ENCODE measurements around the gene RHCG.

RHCG gene

GRCh38 chr15:89506026-89506686 is 9.8 kb upstream of the RHCG start:
- no peak for TF ChIP-seq CTCF (IDR thresholded peaks at IDR 0.05; ENCODE audit: low read depth, low read length, missing control alignments)
- H3K4me3 ChIP-seq (ENCODE audit: low read depth, low read length) = no peak overlapping the region
- DNase-seq (ENCODE audit: low read depth) = no peak

GRCh38 chr15:89504166-89504565 is 7.8 kb upstream of the RHCG start:
- no peak overlapping the region for H3K4me3 ChIP-seq (ENCODE audit: low read depth, low read length)
- TF ChIP-seq CTCF (IDR thresholded peaks at IDR 0.05; ENCODE audit: low read depth, low read length, missing control alignments) = no peak
- DNase-seq (ENCODE audit: low read depth) = no peak

- H3K4me3 ChIP-seq (ENCODE audit: low read depth, low read length) = no peak overlapping the region
- TF ChIP-seq CTCF (IDR thresholded peaks at IDR 0.05; ENCODE audit: low read depth, low read length, missing control alignments) = no peak
- no peak for DNase-seq (ENCODE audit: low read depth)
Measured at GRCh38 chr15:89502867-89503595, 6.6 kb upstream of the RHCG start.

DNA sequence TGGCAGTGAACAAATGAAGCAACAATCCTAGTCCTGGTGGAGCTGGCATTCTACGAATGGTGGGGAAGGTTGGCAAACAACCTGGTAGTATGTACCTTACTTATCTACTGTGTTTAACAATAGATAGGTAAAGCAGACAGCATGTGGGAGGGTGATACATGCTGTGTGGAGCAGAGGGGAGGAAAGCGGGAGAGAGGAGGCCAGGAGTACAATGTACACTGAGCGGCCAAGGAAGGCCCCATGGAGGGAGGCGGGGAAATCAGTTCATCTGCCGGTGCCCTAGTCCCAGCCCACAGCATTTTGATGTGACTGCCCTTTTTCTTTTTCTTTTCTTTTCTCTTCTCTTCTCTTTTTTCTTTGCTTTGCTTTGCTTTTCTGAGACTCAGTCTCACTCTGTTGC is 5.3 kb upstream of the RHCG start:
- TF ChIP-seq CTCF (IDR thresholded peaks at IDR 0.05; ENCODE audit: low read depth, low read length, missing control alignments) = no peak

DNA sequence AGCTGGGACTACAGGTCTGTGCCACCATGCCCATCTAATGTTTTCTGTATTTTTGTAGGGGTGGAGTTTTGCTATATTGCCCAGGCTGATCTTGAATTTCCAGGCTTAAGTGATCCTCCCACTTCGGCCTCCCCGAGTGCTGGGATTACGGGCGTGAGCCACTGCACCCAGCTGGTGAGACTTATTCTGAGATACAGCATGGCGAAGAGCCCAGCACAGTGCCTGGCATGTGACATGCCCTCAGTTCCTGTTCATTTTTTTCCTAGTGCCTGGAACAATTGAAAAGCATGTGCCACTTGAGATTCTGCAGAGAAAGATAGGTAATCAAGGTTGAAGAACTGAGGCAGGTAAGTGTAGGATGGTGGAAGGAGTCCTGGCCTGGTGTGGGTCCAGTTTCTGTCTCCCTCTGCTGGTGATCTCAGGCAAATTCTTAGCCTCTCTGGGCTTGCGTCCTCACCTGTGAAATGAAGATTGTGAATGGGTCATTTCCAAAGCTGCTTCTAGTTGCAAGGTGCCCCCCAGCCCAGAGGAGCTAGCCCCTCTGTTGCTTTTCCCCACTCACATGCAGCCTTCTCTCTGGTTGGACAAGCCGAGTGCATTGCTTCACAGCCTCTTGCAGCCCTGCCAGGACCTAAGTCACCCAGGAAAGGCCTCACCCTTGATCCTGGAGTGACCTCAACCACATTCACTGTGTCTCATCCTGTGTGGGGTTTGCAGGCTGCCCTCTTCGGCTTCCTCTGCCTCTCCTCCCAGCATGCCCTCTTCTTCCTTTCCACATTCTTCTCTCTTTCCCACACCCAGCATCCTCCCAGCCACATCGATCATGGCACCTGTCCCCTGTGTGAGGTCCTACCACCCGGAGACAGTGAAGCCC is 4.3 kb upstream of the RHCG start:
- no peak overlapping the region for H3K4me3 ChIP-seq (ENCODE audit: low read depth, low read length)
- peak; percentile 70 for TF ChIP-seq CTCF (IDR thresholded peaks at IDR 0.05; ENCODE audit: low read depth, low read length, missing control alignments)
- no peak for DNase-seq (ENCODE audit: low read depth)

More for the DNA sequence above, 5.3 kb upstream of the RHCG start:
- DNase-seq (ENCODE audit: low read depth) = no peak
- H3K4me3 ChIP-seq (ENCODE audit: low read depth, low read length) = no peak overlapping the region

DNA sequence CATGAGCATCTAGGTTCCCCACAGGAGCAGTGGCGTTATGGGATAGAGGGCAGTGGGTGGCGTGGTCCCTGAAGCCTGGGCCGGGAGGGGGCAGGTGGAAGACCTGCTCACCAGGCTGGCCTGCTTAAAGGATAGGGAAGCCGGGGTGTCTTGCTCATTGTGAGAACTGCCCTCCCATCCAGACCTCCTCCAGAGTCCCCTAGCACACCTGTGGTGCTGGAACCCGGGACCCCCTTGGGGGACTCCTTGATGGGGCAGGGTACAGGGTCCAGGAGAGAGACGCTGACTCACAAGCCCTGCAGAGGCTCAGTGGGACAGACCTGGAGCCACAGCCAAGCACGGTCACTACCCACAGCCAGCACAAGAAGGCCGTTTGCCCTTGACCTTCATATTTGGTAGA is 2.8 kb upstream of the RHCG start:
- H3K4me3 ChIP-seq (ENCODE audit: low read depth, low read length) = no peak overlapping the region
- DNase-seq (ENCODE audit: low read depth) = no peak
- no peak for TF ChIP-seq CTCF (IDR thresholded peaks at IDR 0.05; ENCODE audit: low read depth, low read length, missing control alignments)

All from GM12864 (cell line).